IMR-90 (cell line): ENCODE data around the gene USP6NL. TPM values are rescaled to one million over a fixed set of nuclear protein-coding genes. Genes with fewer than 3 reads are reported as not detected.
A peak's percentile ranks its signal among the peaks of the same experiment; 100 is the strongest.

Experiments used
- ATAC-seq: fragments of 200-7000 bp; cut with Tn5 transposase; 2 replicates; pipeline ENCODE4 v1.9.1; 2020; ENCODE audit warnings: low read depth, mild to moderate bottlenecking, moderate library complexity
- BruUV-seq: library from RNA; stranded (reverse); fragments of 400-500 nt; replicated peaks from 2 replicates; lab custom pipeline; 2021; lab: Mats Ljungman, UMichigan
- CTCF ChIA-PET: fragments of 300-600 bp; formaldehyde crosslinking; extraction: SDS; loops from one replicate; lab custom pipeline; 2021; ENCODE audit warnings: antibody characterized with exemption; lab: Yijun Ruan, JAX
- POLR2A ChIA-PET: fragments of 300-600 bp; sonication (Branson Sonifier 250); formaldehyde crosslinking; loops from one replicate; lab custom pipeline; 2022; ENCODE audit warnings: antibody characterized with exemption; ENCODE audit not compliant: unreplicated experiment; lab: Charles Lee
- DNase-seq: peaks from one replicate; pipeline ENCODE4 v3.0.0; 2013
- H2AFZ ChIP-seq: replicated peaks from 2 replicates; pipeline ENCODE3; 2013; ENCODE audit warnings: low read length, mild to moderate bottlenecking; ENCODE audit not compliant: poor library complexity
- H2AK5ac ChIP-seq: 2 replicates; pipeline ENCODE4 v1.6.1; 2013; ENCODE audit warnings: low read depth, low read length, inconsistent platforms
- H2AK9ac ChIP-seq: replicated peaks from 2 replicates; pipeline ENCODE3; 2013; ENCODE audit warnings: mild to moderate bottlenecking, low read depth, low read length, moderate library complexity; ENCODE audit not compliant: poor library complexity
- H2BK120ac ChIP-seq: 2 replicates; pipeline ENCODE4 v1.6.1; 2013; ENCODE audit warnings: low read depth, low read length, inconsistent platforms
- H2BK15ac ChIP-seq: 3 replicates; pipeline ENCODE4 v1.6.1; 2013; ENCODE audit warnings: low read depth, low read length, inconsistent platforms
- H2BK20ac ChIP-seq: 2 replicates; pipeline ENCODE4 v1.6.1; 2013; ENCODE audit warnings: low read depth, mild to moderate bottlenecking, inconsistent platforms, low read length, moderate library complexity
- H2BK5ac ChIP-seq: 2 replicates; pipeline ENCODE4 v1.6.1; 2013; ENCODE audit warnings: mild to moderate bottlenecking, low read depth, low read length, inconsistent platforms; ENCODE audit not compliant: poor library complexity, severe bottlenecking
- H3K14ac ChIP-seq: replicated peaks from 2 replicates; pipeline ENCODE4 v1.6.1; 2013; ENCODE audit warnings: low read depth, low read length, inconsistent platforms
- H3K18ac ChIP-seq: 2 replicates; pipeline ENCODE4 v1.6.1; 2013; ENCODE audit warnings: low read depth, low read length, control low read depth
- H3K23ac ChIP-seq: 2 replicates; pipeline ENCODE4 v1.6.1; 2013; ENCODE audit warnings: low read depth, low read length, inconsistent platforms
- H3K27ac ChIP-seq: 2 replicates; pipeline ENCODE4 v1.5.1; 2013; ENCODE audit warnings: mild to moderate bottlenecking, control low read depth, low read length; ENCODE audit not compliant: insufficient read depth
- H3K27me3 ChIP-seq: 2 replicates; pipeline ENCODE4 v1.6.1; 2013; ENCODE audit warnings: low read length; ENCODE audit not compliant: control insufficient read depth, insufficient read depth
- H3K36me3 ChIP-seq: 2 replicates; pipeline ENCODE4 v1.6.1; 2013; ENCODE audit warnings: low read length, mixed read lengths; ENCODE audit not compliant: control insufficient read depth, insufficient read depth
- H3K4ac ChIP-seq: 2 replicates; pipeline ENCODE4 v1.6.1; 2013; ENCODE audit warnings: low read depth, low read length, inconsistent platforms
- H3K4me1 ChIP-seq: 2 replicates; pipeline ENCODE4 v1.6.1; 2013; ENCODE audit warnings: low read length, mixed read lengths; ENCODE audit not compliant: control insufficient read depth, insufficient read depth
- H3K4me2 ChIP-seq: 2 replicates; pipeline ENCODE4 v1.6.1; 2013; ENCODE audit warnings: low read depth, mild to moderate bottlenecking, control low read depth, low read length, moderate library complexity
- H3K4me3 ChIP-seq: 2 replicates; pipeline ENCODE4 v1.5.1; 2013; ENCODE audit warnings: low read depth, mild to moderate bottlenecking, control low read depth, low read length, moderate library complexity; ENCODE audit not compliant: insufficient read depth
- H3K56ac ChIP-seq: 2 replicates; pipeline ENCODE4 v1.6.1; 2013; ENCODE audit warnings: low read length, inconsistent platforms; ENCODE audit not compliant: insufficient read depth; ENCODE audit errors: extremely low read depth
- H3K79me1 ChIP-seq, 2 experiments: 2 replicates each; pipeline ENCODE4 v1.6.1; 2013; ENCODE audit warnings: low read length in 2 of 2, inconsistent platforms in 1 of 2, low read depth in 1 of 2
- H3K9ac ChIP-seq: 2 replicates; pipeline ENCODE4 v1.6.1; 2013; ENCODE audit warnings: low read depth, low read length, control low read depth
- H3K9me1 ChIP-seq: 2 replicates; pipeline ENCODE4 v1.6.1; 2013; ENCODE audit warnings: low read length, inconsistent platforms; ENCODE audit not compliant: insufficient read depth
- H3K9me3 ChIP-seq: 2 replicates; pipeline ENCODE4 v1.6.1; 2013; ENCODE audit warnings: low read length; ENCODE audit not compliant: control insufficient read depth, insufficient read depth
- H4K20me1 ChIP-seq: 2 replicates; pipeline ENCODE4 v1.6.1; 2013; ENCODE audit warnings: low read length, inconsistent platforms; ENCODE audit not compliant: insufficient read depth
- H4K5ac ChIP-seq: 2 replicates; pipeline ENCODE4 v1.6.1; 2013; ENCODE audit warnings: mild to moderate bottlenecking, low read depth, low read length, control low read depth
- H4K8ac ChIP-seq, 2 experiments: 2 replicates each; pipeline ENCODE4 v1.6.1; 2013; ENCODE audit warnings: low read depth in 2 of 2, low read length in 2 of 2, control low read depth in 1 of 2, inconsistent platforms in 1 of 2
- H4K91ac ChIP-seq: 2 replicates; pipeline ENCODE4 v1.6.1; 2013; ENCODE audit warnings: low read depth, low read length, inconsistent platforms; ENCODE audit not compliant: insufficient read depth
- BHLHE40 ChIP-seq: fragments of 150-350 bp; IDR thresholded peaks from 2 replicates; pipeline ENCODE4 v1.6.1; 2016; ENCODE audit warnings: mild to moderate bottlenecking, low read depth, low read length
- CEBPB ChIP-seq: IDR thresholded peaks from 2 replicates; pipeline ENCODE4 v1.6.1; 2012; ENCODE audit warnings: low read depth, low read length, improper control_type of control experiment
- CHD1 ChIP-seq: IDR thresholded peaks from 2 replicates; pipeline ENCODE4 v1.6.1; 2012; ENCODE audit warnings: low read depth, low read length, improper control_type of control experiment
- CTCF ChIP-seq: conservative IDR thresholded peaks from 2 replicates; pipeline ENCODE4 v1.5.1; 2012; ENCODE audit warnings: mild to moderate bottlenecking, low read depth, low read length, improper control_type of control experiment
- ELK1 ChIP-seq: fragments of 150-350 bp; IDR thresholded peaks from 2 replicates; pipeline ENCODE4 v1.6.1; 2016; ENCODE audit warnings: low read depth, mild to moderate bottlenecking, low read length, moderate library complexity, borderline replicate concordance
- FOS ChIP-seq: fragments of 150-350 bp; IDR thresholded peaks from 2 replicates; pipeline ENCODE4 v1.6.1; 2016; ENCODE audit warnings: low read depth, low read length
- MAFK ChIP-seq: IDR thresholded peaks from 2 replicates; pipeline ENCODE4 v1.6.1; 2012; ENCODE audit warnings: low read depth, low read length, improper control_type of control experiment
- MAZ ChIP-seq: IDR thresholded peaks from 2 replicates; pipeline ENCODE4 v1.6.1; 2012; ENCODE audit warnings: low read depth, mild to moderate bottlenecking, low read length, improper control_type of control experiment, moderate library complexity, borderline replicate concordance
- MXI1 ChIP-seq: IDR thresholded peaks from 2 replicates; pipeline ENCODE4 v1.6.1; 2012; ENCODE audit warnings: low read depth, mild to moderate bottlenecking, low read length, moderate library complexity, borderline replicate concordance
- RAD21 ChIP-seq: IDR thresholded peaks from 2 replicates; pipeline ENCODE4 v1.6.1; 2012; ENCODE audit warnings: low read length, improper control_type of control experiment
- RCOR1 ChIP-seq: IDR thresholded peaks from 2 replicates; pipeline ENCODE4 v1.6.1; 2012; ENCODE audit warnings: mild to moderate bottlenecking, low read length, improper control_type of control experiment; ENCODE audit not compliant: insufficient replicate concordance
- RFX5 ChIP-seq: IDR thresholded peaks from 2 replicates; pipeline ENCODE4 v1.8.0; 2012; ENCODE audit warnings: low read depth, mild to moderate bottlenecking, low read length, moderate library complexity
- SMC3 ChIP-seq: fragments of 150-350 bp; IDR thresholded peaks from 2 replicates; pipeline ENCODE4 v1.6.1; 2016; ENCODE audit warnings: low read depth, mild to moderate bottlenecking, antibody characterized with exemption, low read length, moderate library complexity
- WGBS, 2 experiments: methylation state at CpG; one replicate each; pipeline versions ENCODE4 v1.1.5 to v1.1.7; 2013; ENCODE audit warnings: missing lambda C conversion rate in 2 of 2; ENCODE audit not compliant: insufficient read length in 1 of 2; ENCODE audit errors: extremely low coverage in 2 of 2; 5-methylcytosine and 5-hydroxymethylcytosine counted together
- dilution Hi-C: fragments of 300-500 bp; cut with HindIII; formaldehyde crosslinking; loops from one replicate; pipeline ENCODE4 v1.14.3; 2018; ENCODE audit warnings: low sequenced_read_pairs; ENCODE audit not compliant: unreplicated experiment
- in situ Hi-C: fragments of 300-500 bp; cut with MboI; formaldehyde crosslinking; loops from 3 replicates; pipeline ENCODE4 v1.14.3; 2019; ENCODE audit warnings: low sequenced_read_pairs, inconsistent platforms, mixed read lengths
- intact Hi-C: fragments of 100-400 bp; cut with micrococcal nuclease; formaldehyde crosslinking; loops from 2 replicates; pipeline ENCODE4 v1.10.0; 2022
- polyA plus RNA-seq, 3 experiments: library from polyadenylated mRNA; depleted of rRNA; stranded (reverse); fragments of >200 nt; gene quantifications; 2 replicates each; pipeline ENCODE4 v1.2.3, GENCODE V29; 2012; ENCODE audit warnings: low replicate concordance in 1 of 3
- total RNA-seq: library from RNA; depleted of rRNA; stranded (reverse); fragments of >200 nt; gene quantifications from 2 replicates; pipeline ENCODE4 v1.2.3, GENCODE V29; 2012

The USP6NL gene
- total and polyA plus RNA-seq, 2 of the 4 experiments (the other 2 are of a cell fraction): 7.8 to 9.1 TPM

GRCh38 chr10:11515596-11516430 is 95.6 kb downstream of the USP6NL start:
- H3K4me2 ChIP-seq: no peak overlapping the region
- no peaks in the 10 kb centered on the region for H4K20me1 ChIP-seq
- no peak overlapping the region for H4K8ac ChIP-seq
- no peaks in the 10 kb centered on the region for H3K27me3 ChIP-seq
- intact Hi-C loops: loop anchor here (1.0 to 5.0 kb wide), 5 partner anchors 96 to 466 kb away; partner anchors contain the start of gene USP6NL
- no peak overlapping the region for H3K18ac ChIP-seq
- ChIA-PET POLR2A (no interaction called here), CTCF (interaction anchor here (0.9 to 2.8 kb wide), 5 partner anchors 10 to 242 kb away, joined by 3 to 23 read pairs (median 4); no protein-coding TSS in a partner anchor)
- no peak overlapping the region for H2BK5ac ChIP-seq
- no peak overlapping the region for H2AFZ ChIP-seq
- WGBS, 2 experiments: 80% methylated on average over 1 of the region's 5 CpGs; no CpG with 5 or more reads in 1 of the 2 experiments
- H3K4me3 ChIP-seq: no peak overlapping the region
- no peak overlapping the region for H3K9ac ChIP-seq
- no peak overlapping the region for H2AK9ac ChIP-seq
- H3K79me1 ChIP-seq: peaks cover 0 to 2% of the 10 kb centered on the region in 2 experiments; a peak in 1 of 4 replicates
- H3K9me3 ChIP-seq: no peaks in the 10 kb centered on the region
- H3K23ac ChIP-seq: no peak overlapping the region
- BruUV-seq: no TSS peak
- in situ Hi-C loops: loop anchor here (5.0 to 10.0 kb wide), 2 partner anchors 206 to 239 kb away; no protein-coding TSS in a partner anchor
- peak; percentile 70 for DNase-seq
- no peak overlapping the region for H3K56ac ChIP-seq
- H4K5ac ChIP-seq: no peak overlapping the region
- H3K9me1 ChIP-seq: no peaks in the 10 kb centered on the region
- H2BK120ac ChIP-seq: no peak overlapping the region
- no peak overlapping the region for H3K4ac ChIP-seq
- H3K27ac ChIP-seq: no peak overlapping the region
- dilution Hi-C loops: no loop called here
- no peak overlapping the region for H3K14ac ChIP-seq
- no peak overlapping the region for H4K91ac ChIP-seq
- ATAC-seq: peak; percentile 95
- no peak overlapping the region for H2BK20ac ChIP-seq
- H2BK15ac ChIP-seq: no peak overlapping the region
- no peaks in the 10 kb centered on the region for H3K36me3 ChIP-seq
- no peaks in the 10 kb centered on the region for H3K4me1 ChIP-seq
- H2AK5ac ChIP-seq: no peak overlapping the region
- TF ChIP-seq FOS: no peak
- TF ChIP-seq CHD1: no peak
- TF ChIP-seq MAFK: no peak
- TF ChIP-seq MXI1: no peak
- TF ChIP-seq BHLHE40: no peak
- TF ChIP-seq RCOR1: no peak
- TF ChIP-seq CTCF: peak; percentile 93
- no peak for TF ChIP-seq CEBPB
- TF ChIP-seq RFX5: no peak
- peak; percentile 96 for TF ChIP-seq RAD21
- TF ChIP-seq ELK1: no peak
- no peak for TF ChIP-seq MAZ
- peak; percentile 98 for TF ChIP-seq SMC3
